ENCODE data around the gene BMX.

DNA sequence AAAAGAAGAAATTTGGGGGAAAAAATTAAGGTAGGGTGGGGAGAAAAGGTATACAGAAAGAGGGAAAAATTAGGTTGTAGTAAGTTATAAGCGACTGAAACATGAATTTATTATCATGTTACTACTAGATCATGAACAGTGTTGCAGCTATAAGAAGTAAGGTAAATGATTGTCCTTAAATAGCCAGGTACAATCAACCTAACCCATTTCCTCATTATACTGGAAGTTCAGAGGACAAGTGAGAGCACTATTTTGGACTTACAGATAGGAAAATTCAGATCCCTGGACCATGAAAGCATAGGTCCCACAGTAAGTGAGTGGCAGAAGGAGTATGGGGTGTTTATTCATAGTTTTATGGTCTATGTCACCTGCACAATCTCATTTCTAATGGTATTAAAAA is 31.0 kb upstream of the BMX start:
- TF ChIP-seq, protein P1, sequence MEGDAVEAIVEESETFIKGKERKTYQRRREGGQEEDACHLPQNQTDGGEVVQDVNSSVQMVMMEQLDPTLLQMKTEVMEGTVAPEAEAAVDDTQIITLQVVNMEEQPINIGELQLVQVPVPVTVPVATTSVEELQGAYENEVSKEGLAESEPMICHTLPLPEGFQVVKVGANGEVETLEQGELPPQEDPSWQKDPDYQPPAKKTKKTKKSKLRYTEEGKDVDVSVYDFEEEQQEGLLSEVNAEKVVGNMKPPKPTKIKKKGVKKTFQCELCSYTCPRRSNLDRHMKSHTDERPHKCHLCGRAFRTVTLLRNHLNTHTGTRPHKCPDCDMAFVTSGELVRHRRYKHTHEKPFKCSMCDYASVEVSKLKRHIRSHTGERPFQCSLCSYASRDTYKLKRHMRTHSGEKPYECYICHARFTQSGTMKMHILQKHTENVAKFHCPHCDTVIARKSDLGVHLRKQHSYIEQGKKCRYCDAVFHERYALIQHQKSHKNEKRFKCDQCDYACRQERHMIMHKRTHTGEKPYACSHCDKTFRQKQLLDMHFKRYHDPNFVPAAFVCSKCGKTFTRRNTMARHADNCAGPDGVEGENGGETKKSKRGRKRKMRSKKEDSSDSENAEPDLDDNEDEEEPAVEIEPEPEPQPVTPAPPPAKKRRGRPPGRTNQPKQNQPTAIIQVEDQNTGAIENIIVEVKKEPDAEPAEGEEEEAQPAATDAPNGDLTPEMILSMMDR (IDR thresholded peaks at IDR 0.05): no peak
- no peak for TF ChIP-seq POLR2A (IDR thresholded peaks at IDR 0.05)

Measured in adrenal gland (tissue), 5 donors.